ENCODE measurements around the gene CATSPERZ. TPM values are rescaled to one million over a fixed set of nuclear protein-coding genes. Genes with fewer than 3 reads are reported as not detected.

The CATSPERZ gene
- total RNA-seq, 4 donors from 2014 or later = 20.9 TPM; not detected in 3

- Histone ChIP-seq H3K4me1 (peaks cover 6 to 31% (median 26%) of the 10 kb centered on the region in 4 donors), H3K27ac (no peak overlapping the region), H3K36me3 (no peaks in the 10 kb centered on the region), H3K4me3 (no peak overlapping the region), H3K9me3 (no peaks in the 10 kb centered on the region), H3K27me3 (peaks cover 63% of the 10 kb centered on the region)
- in situ Hi-C loops (cut with MboI; ENCODE audit: low pct_ligation_motif_present in 1 of 4, low pct_unique_long_range_greater_than_20kb in 1 of 4, low sequenced_read_pairs in 3 of 4) = loop anchor here in 1 of 4 donors (10.0 kb wide), 1 partner anchor 86 kb away; the partner anchor contains the start of gene FERMT3
- 52 to 80% methylated on average over 1 to 10 of the region's 10 CpGs for WGBS, 2 donors (ENCODE audit: low coverage in 1 of 2)
- intact Hi-C loops (cut with DNase I; ENCODE audit: low total_unique reads) = no loop called here
- no peak for TF ChIP-seq EP300 (IDR thresholded peaks at IDR 0.05; ENCODE audit: low read depth)
- TF ChIP-seq CTCF (IDR thresholded peaks at IDR 0.05) = no peak
- TF ChIP-seq POLR2A (IDR thresholded peaks at IDR 0.05) = no peak
- no peak for TF ChIP-seq POLR2AphosphoS5 (IDR thresholded peaks at IDR 0.05)
- no peak for DNase-seq
These were observed 9.6 kb upstream of the CATSPERZ start for GRCh38 chr11:64290352-64291261.

GRCh38 chr11:64291262-64291751, 8.9 kb upstream of the CATSPERZ start, which contains the start of gene KCNK4:
Gene KCNK4 (plus strand): TSS chr11:64291302. CDS start chr11:64293019, 1,717 bp downstream.
- peak within 1 kb of the TSS in 2 of 4 donors; percentile 27 to 43 for H3K4me3 ChIP-seq
- H3K27ac ChIP-seq = no peak within 1 kb of the TSS
- no peak for DNase-seq
- WGBS, 2 donors (ENCODE audit: low coverage in 1 of 2) = 4% methylated on average over 14 of the region's 45 CpGs; no CpG with 5 or more reads in 1 of the 2 donors
- intact Hi-C loops (cut with DNase I; ENCODE audit: low total_unique reads) = no loop called here
- H3K9me3 ChIP-seq = no peaks in the 10 kb centered on the region
- H3K27me3 ChIP-seq = peaks cover 69% of the 10 kb centered on the region
- H3K36me3 ChIP-seq = no peaks in the 10 kb centered on the region
- H3K4me1 ChIP-seq = peaks cover 2 to 26% (median 21%) of the 10 kb centered on the region in 4 donors
- in situ Hi-C loops (cut with MboI; ENCODE audit: low pct_ligation_motif_present in 1 of 4, low pct_unique_long_range_greater_than_20kb in 1 of 4, low sequenced_read_pairs in 3 of 4) = loop anchor here in 1 of 4 donors (10.0 kb wide), 1 partner anchor 87 kb away; the partner anchor contains the start of gene FERMT3
- TF ChIP-seq CTCF (IDR thresholded peaks at IDR 0.05) (no peak), POLR2A (IDR thresholded peaks at IDR 0.05) (no peak)

- TF ChIP-seq CTCF (IDR thresholded peaks at IDR 0.05) = no peak
- no peak for TF ChIP-seq EP300 (IDR thresholded peaks at IDR 0.05; ENCODE audit: low read depth)
- TF ChIP-seq POLR2A (IDR thresholded peaks at IDR 0.05) = no peak
- no peak for TF ChIP-seq POLR2AphosphoS5 (IDR thresholded peaks at IDR 0.05)
- Histone ChIP-seq H3K4me3 (peak overlapping the region in 2 of 4 donors; percentile 27 to 43), H3K36me3 (no peaks in the 10 kb centered on the region), H3K27ac (no peak overlapping the region), H3K4me1 (peaks cover 0 to 20% (median 17%) of the 10 kb centered on the region in 4 donors), H3K27me3 (peaks cover 75% of the 10 kb centered on the region), H3K9me3 (no peaks in the 10 kb centered on the region)
- no peak for DNase-seq
- in situ Hi-C loops (cut with MboI; ENCODE audit: low pct_ligation_motif_present in 1 of 4, low pct_unique_long_range_greater_than_20kb in 1 of 4, low sequenced_read_pairs in 3 of 4) (loop anchor here in 1 of 4 donors (10.0 kb wide), 1 partner anchor 87 kb away; the partner anchor contains the start of gene FERMT3), intact Hi-C loops (cut with DNase I; ENCODE audit: low total_unique reads) (no loop called here)
- 1% methylated on average over 33 of the region's 96 CpGs; no CpG with 5 or more reads in 1 of the 2 donors for WGBS, 2 donors (ENCODE audit: low coverage in 1 of 2)
These were observed 8.3 kb upstream of the CATSPERZ start for GRCh38 chr11:64291752-64292459.

Data from transverse colon (tissue), 4 donors.